HFFc6 (cell line): Measurements from ENCODE around the gene ANGPT4. TPM values are rescaled to one million over a fixed set of nuclear protein-coding genes. Genes with fewer than 3 reads are reported as not detected.

Source experiments
- DNase-seq: peaks from one replicate; pipeline ENCODE4 v3.0.0-alpha.2; 2018
- H3K27ac Mint-ChIP-seq: 2 replicates; pipeline ENCODE4 v1.8.0; 2020; ENCODE audit warnings: mild to moderate bottlenecking, mixed read lengths
- H3K27me3 Mint-ChIP-seq: 2 replicates; pipeline ENCODE4 v1.8.0; 2021; ENCODE audit warnings: mild to moderate bottlenecking, moderate library complexity, mixed read lengths; ENCODE audit not compliant: insufficient read depth
- H3K36me3 Mint-ChIP-seq: 2 replicates; pipeline ENCODE4 v1.8.0; 2021; ENCODE audit warnings: low read depth, mixed read lengths
- H3K4me1 Mint-ChIP-seq: 2 replicates; pipeline ENCODE4 v1.8.0; 2020; ENCODE audit warnings: low read depth, mixed read lengths
- H3K4me3 Mint-ChIP-seq: 2 replicates; pipeline ENCODE4 v1.8.0; 2020; ENCODE audit warnings: mild to moderate bottlenecking, moderate library complexity, mixed read lengths
- H3K9me3 Mint-ChIP-seq: 2 replicates; pipeline ENCODE4 v1.8.0; 2020; ENCODE audit warnings: mild to moderate bottlenecking, mixed read lengths
- total RNA-seq, 6 experiments: library from RNA; stranded (reverse); fragmentation: NEBNext Ultra II Directional; extraction: Animal tissue kit (Norgen Biotek cat#: 25700); gene quantifications; 2 replicates in 1 of 6; 3 replicates in 5 of 6; pipeline ENCODE4 v1.2.3, GENCODE V29; 2021
- TF ChIP-seq, protein P1 (sequence below): fragments of 200-600 bp; sonication (generic); IDR thresholded peaks from 2 replicates; pipeline ENCODE4 v1.5.0; 2021; ENCODE audit warnings: antibody characterized with exemption, mild to moderate bottlenecking

ANGPT4 gene
- total RNA-seq, 6 experiments from 2014 or later, result not detected

GRCh38 chr20:919491-919916 lies 3.4 kb upstream of the ANGPT4 start:
- Mint-ChIP-seq H3K27me3 (peaks cover 19% of the 10 kb centered on the region), H3K4me1 (no peaks in the 10 kb centered on the region), H3K36me3 (no peaks in the 10 kb centered on the region), H3K9me3 (no peaks in the 10 kb centered on the region), H3K27ac (no peak overlapping the region), H3K4me3 (no peak overlapping the region)
- no peak for DNase-seq
- TF ChIP-seq, protein P1, sequence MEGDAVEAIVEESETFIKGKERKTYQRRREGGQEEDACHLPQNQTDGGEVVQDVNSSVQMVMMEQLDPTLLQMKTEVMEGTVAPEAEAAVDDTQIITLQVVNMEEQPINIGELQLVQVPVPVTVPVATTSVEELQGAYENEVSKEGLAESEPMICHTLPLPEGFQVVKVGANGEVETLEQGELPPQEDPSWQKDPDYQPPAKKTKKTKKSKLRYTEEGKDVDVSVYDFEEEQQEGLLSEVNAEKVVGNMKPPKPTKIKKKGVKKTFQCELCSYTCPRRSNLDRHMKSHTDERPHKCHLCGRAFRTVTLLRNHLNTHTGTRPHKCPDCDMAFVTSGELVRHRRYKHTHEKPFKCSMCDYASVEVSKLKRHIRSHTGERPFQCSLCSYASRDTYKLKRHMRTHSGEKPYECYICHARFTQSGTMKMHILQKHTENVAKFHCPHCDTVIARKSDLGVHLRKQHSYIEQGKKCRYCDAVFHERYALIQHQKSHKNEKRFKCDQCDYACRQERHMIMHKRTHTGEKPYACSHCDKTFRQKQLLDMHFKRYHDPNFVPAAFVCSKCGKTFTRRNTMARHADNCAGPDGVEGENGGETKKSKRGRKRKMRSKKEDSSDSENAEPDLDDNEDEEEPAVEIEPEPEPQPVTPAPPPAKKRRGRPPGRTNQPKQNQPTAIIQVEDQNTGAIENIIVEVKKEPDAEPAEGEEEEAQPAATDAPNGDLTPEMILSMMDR, result no peak

- H3K27ac Mint-ChIP-seq, result no peak overlapping the region
- no peak for DNase-seq
- no peaks in the 10 kb centered on the region for H3K36me3 Mint-ChIP-seq
- no peaks in the 10 kb centered on the region for H3K9me3 Mint-ChIP-seq
- no peak overlapping the region for H3K4me3 Mint-ChIP-seq
- TF ChIP-seq, protein P1, result no peak
- peaks cover 31% of the 10 kb centered on the region for H3K27me3 Mint-ChIP-seq
- no peaks in the 10 kb centered on the region for H3K4me1 Mint-ChIP-seq
Observed at GRCh38 chr20:917416-917815, 1.3 kb upstream of the ANGPT4 start.

DNA sequence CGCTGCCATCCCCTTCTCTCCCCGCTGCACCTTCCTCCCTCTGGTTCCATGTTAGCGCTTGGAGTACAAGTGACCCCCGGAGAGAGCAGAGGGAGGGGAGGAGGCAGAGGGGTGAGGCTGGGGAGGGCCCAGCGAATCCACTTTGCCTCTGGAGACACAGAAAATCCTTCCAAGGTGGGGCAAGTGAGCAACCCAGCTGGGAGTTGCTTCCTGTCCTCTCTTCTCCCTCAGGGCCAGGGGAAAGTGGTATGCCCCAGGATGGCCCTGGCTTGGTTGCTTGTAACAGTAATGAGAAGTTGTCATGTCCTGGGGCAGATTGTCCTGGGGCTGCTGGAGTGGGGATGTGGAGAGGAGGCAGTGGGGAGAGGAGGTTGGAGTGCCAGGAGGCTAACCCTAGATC lies 691 bp upstream of the ANGPT4 start:
- Mint-ChIP-seq H3K4me3 (no peak overlapping the region), H3K4me1 (peaks cover under 1% of the 10 kb centered on the region), H3K27me3 (peaks cover 31% of the 10 kb centered on the region), H3K27ac (no peak overlapping the region), H3K36me3 (no peaks in the 10 kb centered on the region), H3K9me3 (no peaks in the 10 kb centered on the region)
- no peak for DNase-seq
- TF ChIP-seq, protein P1, result no peak

DNA sequence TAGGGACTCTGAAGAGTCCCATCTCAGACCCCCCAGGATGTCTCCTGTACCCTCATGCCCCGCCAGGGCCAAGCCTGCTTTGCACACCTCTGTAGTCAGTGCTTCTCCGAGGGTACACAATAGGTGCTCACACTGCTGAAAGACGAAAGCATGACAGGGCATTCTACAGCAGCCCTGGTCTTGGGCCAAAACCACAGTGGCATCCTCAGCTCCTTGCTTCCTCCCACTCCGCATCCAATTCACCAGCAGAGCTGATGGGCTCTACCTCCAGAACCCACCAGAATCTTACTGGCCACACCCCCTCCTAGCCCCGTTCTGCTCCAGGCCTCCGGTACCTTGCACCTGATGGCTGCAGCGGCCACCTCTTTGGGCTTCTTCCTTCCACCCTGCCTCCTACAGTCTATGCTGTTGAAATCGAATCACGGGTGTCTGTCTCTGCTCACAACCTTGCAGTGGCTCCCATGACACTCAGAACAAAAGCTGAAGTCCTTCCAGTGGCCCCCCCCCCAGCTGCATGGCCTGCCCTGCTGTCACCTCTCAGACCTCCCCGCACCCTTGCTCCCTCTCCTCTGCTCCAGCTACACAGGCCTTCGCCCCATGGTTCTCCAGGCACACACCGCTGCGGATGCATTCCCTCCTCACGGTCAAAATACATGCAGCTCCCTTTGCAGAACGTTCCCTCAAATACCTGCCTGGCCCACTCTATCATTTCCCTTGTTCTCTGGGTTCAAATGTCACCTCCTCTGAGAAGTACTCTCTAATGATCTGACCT lies 1.2 kb downstream of the ANGPT4 start:
- H3K36me3 Mint-ChIP-seq, result no peaks in the 10 kb centered on the region
- peaks cover 35% of the 10 kb centered on the region for H3K27me3 Mint-ChIP-seq
- H3K27ac Mint-ChIP-seq, result no peak overlapping the region
- TF ChIP-seq, protein P1, result no peak
- H3K9me3 Mint-ChIP-seq, result no peaks in the 10 kb centered on the region
- DNase-seq, result no peak
- no peak overlapping the region for H3K4me3 Mint-ChIP-seq
- H3K4me1 Mint-ChIP-seq, result peaks cover 9% of the 10 kb centered on the region

DNA sequence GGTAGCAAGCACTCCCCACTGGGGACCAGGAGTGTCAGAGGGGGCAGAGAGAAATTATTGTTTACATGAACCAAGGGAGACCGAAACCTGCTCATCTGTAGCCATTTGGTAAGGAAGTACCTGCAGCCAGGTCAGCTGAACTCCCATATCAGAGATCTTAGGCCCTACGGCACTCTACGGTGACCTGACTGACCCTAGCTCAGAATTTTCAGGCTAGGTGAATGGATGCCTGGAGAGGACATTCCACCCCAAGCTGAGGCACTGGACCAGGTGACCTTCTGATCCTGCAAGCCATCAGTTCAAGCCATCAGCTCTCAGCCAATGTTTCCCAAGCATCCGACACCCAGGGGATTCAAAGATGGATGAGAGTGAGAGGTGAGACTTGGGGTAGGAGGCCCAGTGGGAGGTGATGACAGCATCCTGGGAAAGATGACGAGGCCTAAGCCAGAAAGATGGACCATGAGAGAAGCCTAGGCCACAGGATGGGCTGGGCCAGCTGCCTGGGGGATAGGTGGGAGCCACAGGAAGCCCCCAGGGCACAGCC lies 2.8 kb downstream of the ANGPT4 start:
- no peaks in the 10 kb centered on the region for H3K36me3 Mint-ChIP-seq
- no peaks in the 10 kb centered on the region for H3K9me3 Mint-ChIP-seq
- TF ChIP-seq, protein P1, result no peak
- peaks cover 9% of the 10 kb centered on the region for H3K4me1 Mint-ChIP-seq
- DNase-seq, result no peak
- no peak overlapping the region for H3K27ac Mint-ChIP-seq
- no peak overlapping the region for H3K4me3 Mint-ChIP-seq
- H3K27me3 Mint-ChIP-seq, result peaks cover 40% of the 10 kb centered on the region
